NT2/D1 (cell line): ENCODE data around the gene GGT7.

Experiments
- DNase-seq: peaks from one replicate; pipeline ENCODE4 v3.0.0-alpha.2; 2011; ENCODE audit warnings: low read depth, low spot score
- H3K27me3 ChIP-seq: 2 replicates; pipeline ENCODE4 v1.6.0; 2011; ENCODE audit warnings: mild to moderate bottlenecking; ENCODE audit not compliant: insufficient read length, insufficient read depth
- H3K36me3 ChIP-seq: 2 replicates; pipeline ENCODE4 v1.6.1; 2011; ENCODE audit warnings: mild to moderate bottlenecking, low read length, mixed read lengths; ENCODE audit not compliant: insufficient read depth, insufficient read length
- H3K4me1 ChIP-seq: 2 replicates; pipeline ENCODE4 v1.5.1; 2011; ENCODE audit not compliant: insufficient read depth, insufficient read length
- H3K4me3 ChIP-seq: 2 replicates; pipeline ENCODE4 v1.5.1; 2011; ENCODE audit warnings: low read depth; ENCODE audit not compliant: insufficient read length
- H3K9ac ChIP-seq: 2 replicates; pipeline ENCODE4 v1.6.0; 2011; ENCODE audit warnings: low read depth; ENCODE audit not compliant: insufficient read length
- H3K9me3 ChIP-seq: 2 replicates; pipeline ENCODE4 v1.5.1; 2011; ENCODE audit warnings: mild to moderate bottlenecking, low read length; ENCODE audit not compliant: insufficient read depth
- SUZ12 ChIP-seq: IDR thresholded peaks from 2 replicates; pipeline ENCODE4 v1.6.1; 2011; ENCODE audit not compliant: insufficient read length, insufficient read depth; ENCODE audit errors: extremely low read depth
- YY1 ChIP-seq: IDR thresholded peaks from 2 replicates; pipeline ENCODE4 v1.6.1; 2011; ENCODE audit not compliant: insufficient read length, insufficient read depth
- ZNF274 ChIP-seq: IDR thresholded peaks from 2 replicates; pipeline ENCODE4 v1.6.1; 2011; ENCODE audit warnings: mild to moderate bottlenecking, low read depth, low read length

Gene GGT7

GRCh38 chr20:34871966-34872621 is 562 bp downstream of the GGT7 start:
- Histone ChIP-seq H3K27me3 (peaks cover 32% of the 10 kb centered on the region), H3K9ac (peak overlapping the region; percentile 83), H3K9me3 (no peaks in the 10 kb centered on the region), H3K4me3 (peak overlapping the region; percentile 90), H3K36me3 (peaks cover 5% of the 10 kb centered on the region), H3K4me1 (peaks cover 4% of the 10 kb centered on the region)
- DNase-seq: no peak
- TF ChIP-seq SUZ12: no peak
- no peak for TF ChIP-seq YY1
- no peak for TF ChIP-seq ZNF274

- Histone ChIP-seq H3K4me3 (peak overlapping the region; percentile 90), H3K9ac (peak overlapping the region; percentile 83), H3K9me3 (no peaks in the 10 kb centered on the region), H3K4me1 (peaks cover 4% of the 10 kb centered on the region), H3K27me3 (peaks cover 25% of the 10 kb centered on the region), H3K36me3 (peaks cover 5% of the 10 kb centered on the region)
- no peak for DNase-seq
- TF ChIP-seq ZNF274 (no peak), SUZ12 (no peak), YY1 (no peak)
Measured at GRCh38 chr20:34871320-34871926, 1.2 kb downstream of the GGT7 start.

- Histone ChIP-seq H3K9ac (no peak overlapping the region), H3K4me1 (peaks cover 2% of the 10 kb centered on the region), H3K9me3 (no peaks in the 10 kb centered on the region), H3K36me3 (peaks cover 9% of the 10 kb centered on the region), H3K27me3 (no peaks in the 10 kb centered on the region), H3K4me3 (no peak overlapping the region)
- TF ChIP-seq SUZ12 (no peak), ZNF274 (no peak), YY1 (no peak)
- no peak for DNase-seq
Measured at GRCh38 chr20:34864216-34864615, 8.4 kb downstream of the GGT7 start.

GRCh38 chr20:34863421-34863965 is 9.2 kb downstream of the GGT7 start:
- no peak for DNase-seq
- TF ChIP-seq SUZ12 (no peak), ZNF274 (no peak), YY1 (no peak)
- Histone ChIP-seq H3K9ac (no peak overlapping the region), H3K4me1 (peaks cover 2% of the 10 kb centered on the region), H3K4me3 (no peak overlapping the region), H3K9me3 (no peaks in the 10 kb centered on the region), H3K36me3 (peaks cover 10% of the 10 kb centered on the region), H3K27me3 (no peaks in the 10 kb centered on the region)

GRCh38 chr20:34862724-34863123 is 9.9 kb downstream of the GGT7 start:
- TF ChIP-seq SUZ12 (no peak), ZNF274 (no peak), YY1 (no peak)
- Histone ChIP-seq H3K9ac (no peak overlapping the region), H3K36me3 (peaks cover 14% of the 10 kb centered on the region), H3K9me3 (no peaks in the 10 kb centered on the region), H3K4me1 (peaks cover 2% of the 10 kb centered on the region), H3K4me3 (no peak overlapping the region), H3K27me3 (no peaks in the 10 kb centered on the region)
- no peak for DNase-seq

- TF ChIP-seq ZNF274 (no peak), SUZ12 (no peak), YY1 (no peak)
- Histone ChIP-seq H3K9me3 (no peaks in the 10 kb centered on the region), H3K4me3 (no peak overlapping the region), H3K36me3 (peaks cover 18% of the 10 kb centered on the region), H3K9ac (no peak overlapping the region), H3K27me3 (no peaks in the 10 kb centered on the region), H3K4me1 (peaks cover 2% of the 10 kb centered on the region)
- DNase-seq: no peak
Measured at GRCh38 chr20:34861386-34862084, 11.1 kb downstream of the GGT7 start.

- no peak overlapping the region for H3K4me3 ChIP-seq
- no peaks in the 10 kb centered on the region for H3K9me3 ChIP-seq
- H3K27me3 ChIP-seq: no peaks in the 10 kb centered on the region
- TF ChIP-seq ZNF274: no peak
- TF ChIP-seq YY1: no peak
- TF ChIP-seq SUZ12: no peak
- no peak overlapping the region for H3K9ac ChIP-seq
- H3K36me3 ChIP-seq: peaks cover 30% of the 10 kb centered on the region
- H3K4me1 ChIP-seq: peaks cover 2% of the 10 kb centered on the region
- DNase-seq: no peak
Measured at GRCh38 chr20:34859826-34860545, 12.7 kb downstream of the GGT7 start.
